C1 segment of cervical spinal cord (tissue), 14 donors: ENCODE results near the gene GNB3.
A peak's percentile ranks its signal among the peaks of the same experiment; 100 is the strongest.
"Not testable (repeated sequence)": the region's sequence is repeated elsewhere in the genome, so short reads cannot be mapped to it uniquely, and the experiment has no call there.

Source experiments
- DNase-seq, 14 donors: peaks; one replicate each; lab custom pipeline; 2025; lab: John Stamatoyannopoulos, UW

Gene GNB3

DNA sequence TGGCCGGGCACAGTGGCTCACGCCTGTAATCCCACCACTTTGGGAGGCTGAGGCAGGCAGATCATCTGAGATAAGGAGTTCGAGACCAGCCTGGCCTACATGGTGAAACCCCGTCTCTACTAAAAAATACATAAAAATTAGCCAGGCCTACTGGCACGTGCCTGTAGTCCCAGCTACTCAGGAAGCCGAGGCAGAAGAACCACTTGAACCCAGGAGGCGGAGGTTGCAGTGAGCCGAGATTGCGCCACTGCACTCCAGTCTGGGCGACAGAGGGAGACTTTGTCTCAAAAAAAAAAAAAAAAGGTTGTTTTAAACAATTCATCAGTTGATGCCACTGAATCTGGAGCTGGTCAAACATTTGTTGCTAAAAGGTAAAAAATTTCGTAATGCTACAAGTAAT is 39.1 kb downstream of the GNB3 start:
- not testable (repeated sequence) for DNase-seq

- DNase-seq, result no peak
Measured at GRCh38 chr12:6883252-6883651, 42.5 kb downstream of the GNB3 start.

- no peak for DNase-seq
Measured at GRCh38 chr12:6883683-6884082, 43.0 kb downstream of the GNB3 start.

GRCh38 chr12:6884539-6884938 is 43.8 kb downstream of the GNB3 start:
- DNase-seq, result no peak

GRCh38 chr12:6886206-6886999 is 45.7 kb downstream of the GNB3 start:
- not testable (repeated sequence) for DNase-seq

GRCh38 chr12:6887460-6887859 is 46.7 kb downstream of the GNB3 start:
- DNase-seq, result no peak

- no peak for DNase-seq
Measured at GRCh38 chr12:6888360-6888759, 47.6 kb downstream of the GNB3 start.

GRCh38 chr12:6888794-6889193 is 48.1 kb downstream of the GNB3 start:
- not testable (repeated sequence) for DNase-seq

GRCh38 chr12:6889775-6890573 is 49.2 kb downstream of the GNB3 start:
- not testable (repeated sequence) for DNase-seq

GRCh38 chr12:6890789-6891645 is 50.3 kb downstream of the GNB3 start:
- peak; percentile 55 to 98 (median 94) for DNase-seq

- no peak for DNase-seq
Measured at GRCh38 chr12:6891646-6892001, 50.9 kb downstream of the GNB3 start.

DNA sequence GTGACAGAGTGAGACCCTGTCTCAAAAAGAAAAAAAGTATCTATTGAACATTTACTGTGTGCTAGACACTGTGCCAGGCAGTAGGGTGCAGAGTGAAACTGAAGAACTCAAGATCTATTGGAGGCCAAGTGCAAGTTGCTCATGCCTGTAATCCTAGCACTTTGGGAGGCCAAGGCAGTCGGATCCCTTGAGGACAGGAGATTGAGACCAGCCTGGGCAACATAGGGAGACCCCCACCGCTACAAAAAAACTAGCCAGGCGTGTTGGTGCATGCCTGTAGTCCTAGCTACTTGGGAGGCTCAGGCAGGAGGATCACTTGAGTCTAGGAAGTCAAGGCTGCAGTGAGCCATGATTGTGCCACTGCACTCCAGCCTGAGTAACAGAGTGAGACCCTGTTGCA is 52.0 kb downstream of the GNB3 start:
- not testable (repeated sequence) for DNase-seq

- no peak for DNase-seq
Measured at GRCh38 chr12:6894321-6894720, 53.6 kb downstream of the GNB3 start.
